Choroid plexus epithelial cell (primary cell): ENCODE results near the gene GRM4.

ENCODE experiments used
- DNase-seq: peaks from one replicate; pipeline ENCODE4 v3.0.0-alpha.2; 2010; ENCODE audit warnings: low read depth
- H3K4me3 ChIP-seq: 2 replicates; pipeline ENCODE4 v1.5.1; 2011; ENCODE audit warnings: low read depth, mild to moderate bottlenecking, control low read depth, low read length, moderate library complexity
- TF ChIP-seq, protein P1 (sequence below): conservative IDR thresholded peaks from 2 replicates; pipeline ENCODE4 v1.5.1; 2011; ENCODE audit warnings: low read depth, mild to moderate bottlenecking, control low read depth, inconsistent platforms, low read length, moderate library complexity

GRM4 gene

DNA sequence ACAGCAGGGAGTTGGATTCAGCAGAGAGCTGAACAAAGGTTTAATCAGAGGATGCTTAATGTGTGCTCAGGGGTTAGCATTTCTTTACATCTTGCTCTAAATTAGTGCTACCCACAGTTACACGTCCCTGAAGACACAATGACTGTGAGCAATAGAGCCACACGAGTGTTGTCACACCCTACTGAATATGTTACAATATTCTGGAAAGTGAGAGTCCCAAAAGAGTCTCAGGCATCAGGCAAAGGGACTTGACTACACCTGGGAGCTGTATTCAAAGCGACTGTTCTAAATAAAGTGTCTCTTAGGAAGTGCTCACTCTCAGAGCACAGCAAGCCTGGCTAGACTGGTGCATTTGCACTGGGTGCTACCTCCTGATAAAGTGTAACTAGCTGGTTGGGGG, 108.7 kb downstream of the GRM4 start:
- TF ChIP-seq, protein P1, sequence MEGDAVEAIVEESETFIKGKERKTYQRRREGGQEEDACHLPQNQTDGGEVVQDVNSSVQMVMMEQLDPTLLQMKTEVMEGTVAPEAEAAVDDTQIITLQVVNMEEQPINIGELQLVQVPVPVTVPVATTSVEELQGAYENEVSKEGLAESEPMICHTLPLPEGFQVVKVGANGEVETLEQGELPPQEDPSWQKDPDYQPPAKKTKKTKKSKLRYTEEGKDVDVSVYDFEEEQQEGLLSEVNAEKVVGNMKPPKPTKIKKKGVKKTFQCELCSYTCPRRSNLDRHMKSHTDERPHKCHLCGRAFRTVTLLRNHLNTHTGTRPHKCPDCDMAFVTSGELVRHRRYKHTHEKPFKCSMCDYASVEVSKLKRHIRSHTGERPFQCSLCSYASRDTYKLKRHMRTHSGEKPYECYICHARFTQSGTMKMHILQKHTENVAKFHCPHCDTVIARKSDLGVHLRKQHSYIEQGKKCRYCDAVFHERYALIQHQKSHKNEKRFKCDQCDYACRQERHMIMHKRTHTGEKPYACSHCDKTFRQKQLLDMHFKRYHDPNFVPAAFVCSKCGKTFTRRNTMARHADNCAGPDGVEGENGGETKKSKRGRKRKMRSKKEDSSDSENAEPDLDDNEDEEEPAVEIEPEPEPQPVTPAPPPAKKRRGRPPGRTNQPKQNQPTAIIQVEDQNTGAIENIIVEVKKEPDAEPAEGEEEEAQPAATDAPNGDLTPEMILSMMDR, result no peak
- H3K4me3 ChIP-seq, result no peak overlapping the region
- DNase-seq, result no peak

DNA sequence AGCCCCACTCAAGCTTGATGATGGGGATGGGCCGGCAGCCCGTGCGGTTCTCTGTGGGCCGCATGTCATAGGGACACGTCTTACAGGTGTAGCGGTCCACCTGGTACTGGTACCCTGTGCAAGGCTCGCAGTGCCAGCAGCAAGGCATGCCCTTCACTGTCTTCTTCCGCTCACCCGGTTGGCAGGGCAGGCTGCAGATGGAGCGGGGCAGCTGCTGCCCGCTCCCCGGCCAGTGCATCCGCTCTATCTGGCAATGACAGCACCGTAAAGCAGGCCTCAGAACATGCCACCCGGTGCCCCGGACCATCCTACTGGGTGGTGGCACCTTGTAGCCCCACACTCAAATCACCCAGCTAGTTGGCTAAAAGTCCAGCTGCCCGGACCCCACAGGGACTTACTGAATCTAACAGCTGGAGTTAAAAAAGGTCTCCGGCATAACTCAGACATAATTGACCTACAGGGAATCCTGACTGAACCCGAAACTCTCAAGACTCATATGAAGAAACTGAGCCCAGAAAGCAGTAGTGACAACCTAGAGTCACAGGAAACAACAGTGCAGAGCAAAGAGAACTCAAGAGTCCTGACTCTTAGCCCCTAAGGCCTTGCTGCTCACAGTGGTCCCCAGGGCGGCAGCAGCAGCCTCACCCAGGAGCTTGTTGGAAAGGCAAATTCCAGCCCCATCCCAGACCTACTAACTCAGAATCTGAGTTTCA, 109.4 kb downstream of the GRM4 start:
- DNase-seq, result no peak
- H3K4me3 ChIP-seq, result no peak overlapping the region
- TF ChIP-seq, protein P1, result no peak

DNA sequence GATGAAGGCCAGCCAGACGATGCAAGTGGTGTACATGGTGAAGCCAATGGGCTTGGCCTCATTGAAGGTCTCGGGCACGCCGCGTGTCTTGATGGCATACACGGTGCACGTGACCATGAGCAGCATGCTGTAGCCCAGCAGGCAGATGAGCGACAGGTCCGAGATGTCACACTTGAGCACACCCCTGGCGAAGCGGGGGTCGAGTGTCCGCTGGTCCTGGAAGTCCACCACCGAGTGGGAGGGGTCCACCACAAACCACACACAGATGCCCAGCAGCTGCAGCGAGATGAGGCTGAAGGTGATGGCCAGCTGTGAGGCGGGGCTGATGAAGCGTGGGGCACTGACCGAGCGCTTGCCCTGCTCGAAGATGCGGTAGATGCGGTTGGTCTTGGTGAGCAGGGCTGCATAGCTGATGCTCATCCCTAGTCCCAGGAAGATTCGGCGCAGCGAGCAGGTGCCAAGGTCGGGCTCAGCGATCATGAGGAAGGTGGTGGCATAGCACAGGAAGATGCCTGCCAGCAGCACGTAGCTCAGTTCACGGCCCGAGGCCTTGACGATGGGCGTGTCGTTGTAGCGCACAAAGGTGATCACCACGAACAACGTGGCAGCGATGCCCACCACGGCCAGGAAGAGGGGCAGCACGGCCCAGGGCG, 110.1 kb downstream of the GRM4 start:
- TF ChIP-seq, protein P1, result no peak
- no peak overlapping the region for H3K4me3 ChIP-seq
- no peak for DNase-seq

DNA sequence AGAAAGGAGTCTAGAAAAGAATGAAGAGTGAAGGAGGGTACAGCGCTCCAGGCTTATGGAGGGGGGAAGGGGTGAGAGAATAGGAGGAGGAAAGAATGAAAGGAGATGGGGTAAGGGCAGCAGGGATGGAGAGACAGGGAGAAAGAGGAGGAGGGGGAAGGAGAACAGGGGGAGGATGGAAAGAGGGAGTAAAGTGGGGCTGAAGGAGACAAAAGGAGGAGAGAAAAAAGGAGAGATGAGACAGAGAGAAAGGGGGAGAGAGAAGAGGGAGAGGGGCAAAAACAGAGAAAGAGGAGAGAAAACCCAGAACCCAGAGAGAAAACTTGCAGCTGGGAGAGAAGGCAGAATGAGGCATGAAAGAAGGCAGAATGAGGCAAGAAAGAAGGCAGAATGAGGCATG, 110.7 kb downstream of the GRM4 start:
- TF ChIP-seq, protein P1, result no peak
- H3K4me3 ChIP-seq, result no peak overlapping the region
- DNase-seq, result no peak

DNA sequence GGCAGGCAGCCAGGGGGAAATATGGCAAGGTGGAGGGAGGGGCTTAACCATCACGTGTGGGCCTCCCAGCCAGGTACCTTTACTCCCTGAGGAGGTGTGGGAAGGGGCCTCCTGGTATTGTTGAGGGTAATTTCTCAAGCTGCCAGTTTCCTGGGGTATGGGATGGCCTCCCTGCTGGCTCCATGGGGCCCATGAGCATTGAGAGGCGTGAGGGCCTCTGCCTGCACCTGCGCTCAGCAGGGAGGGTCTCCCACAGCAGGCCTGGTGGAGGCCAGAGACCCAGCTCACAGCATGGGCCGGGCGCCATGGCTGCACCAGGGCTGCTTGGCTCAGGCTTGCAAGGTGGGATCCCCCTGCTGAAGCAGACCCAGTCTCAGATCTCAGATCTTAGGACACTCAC, 113.0 kb downstream of the GRM4 start:
- TF ChIP-seq, protein P1, result no peak
- no peak overlapping the region for H3K4me3 ChIP-seq
- no peak for DNase-seq

DNA sequence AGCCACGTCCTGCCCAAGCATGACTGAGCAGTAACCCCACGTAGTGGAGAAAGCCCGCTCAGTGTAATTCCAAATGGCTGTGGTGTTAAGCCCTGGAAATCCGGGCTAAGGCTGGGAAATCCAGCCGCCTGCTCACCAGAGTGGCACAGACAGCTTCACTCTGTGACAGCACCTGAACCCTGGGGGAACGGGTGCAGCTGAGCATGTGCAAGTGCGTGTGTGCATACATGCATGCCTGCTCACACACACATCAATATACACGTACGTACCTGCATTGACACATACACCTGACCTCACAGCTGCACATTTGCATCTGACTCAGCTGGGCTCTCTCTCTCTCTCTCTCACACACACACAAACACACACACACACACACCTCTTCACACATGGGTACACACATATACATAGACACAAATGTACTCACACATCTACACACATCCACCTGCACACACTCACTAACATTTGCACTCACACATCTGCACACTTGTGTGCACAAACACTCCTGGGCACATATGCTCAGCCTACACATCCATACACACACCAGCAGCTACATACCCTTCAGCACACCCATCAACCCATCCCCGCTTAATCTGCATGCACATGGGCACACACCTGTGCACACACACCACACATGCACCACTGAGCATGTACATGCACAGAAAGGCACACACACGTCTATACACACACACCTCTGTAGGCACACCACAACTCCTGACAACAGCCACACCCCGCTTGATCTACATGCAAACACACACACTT, 114.1 kb downstream of the GRM4 start:
- H3K4me3 ChIP-seq, result no peak overlapping the region
- TF ChIP-seq, protein P1, result no peak
- DNase-seq, result no peak
